MM.1S (cell line): Measurements from ENCODE around the gene TTLL11.

Experiments used
- DNase-seq: peaks from one replicate; pipeline ENCODE4 v3.0.0-alpha.2; 2015
- H2AFZ ChIP-seq: fragments of 300-600 bp; sonication (generic); 2 replicates; pipeline ENCODE4 v1.6.0; 2016; ENCODE audit warnings: antibody characterized with exemption, low read length
- H3F3A ChIP-seq: fragments of 300-600 bp; sonication (generic); 2 replicates; pipeline ENCODE4 v1.6.1; 2016; ENCODE audit warnings: mild to moderate bottlenecking, antibody characterized with exemption, low read length, moderate library complexity, mixed read lengths; ENCODE audit not compliant: insufficient read depth
- H3K27ac ChIP-seq: fragments of 300-600 bp; sonication (generic); 2 replicates; pipeline ENCODE4 v1.5.1; 2016; ENCODE audit warnings: mild to moderate bottlenecking, low read length
- H3K27me3 ChIP-seq: fragments of 300-600 bp; sonication (generic); replicated peaks from 2 replicates; pipeline ENCODE4 v1.6.0; 2016; ENCODE audit warnings: low read length; ENCODE audit not compliant: insufficient read depth
- H3K36me3 ChIP-seq: fragments of 300-600 bp; sonication (generic); replicated peaks from 2 replicates; pipeline ENCODE4 v1.6.1; 2016; ENCODE audit warnings: mild to moderate bottlenecking, low read length, mixed read lengths; ENCODE audit not compliant: insufficient read depth
- H3K4me1 ChIP-seq: fragments of 300-600 bp; sonication (generic); 2 replicates; pipeline ENCODE4 v1.6.1; 2016; ENCODE audit warnings: low read length, mixed read lengths
- H3K4me2 ChIP-seq: fragments of 300-600 bp; sonication (generic); 2 replicates; pipeline ENCODE4 v1.6.0; 2016; ENCODE audit warnings: low read depth, low read length
- H3K4me3 ChIP-seq: fragments of 300-600 bp; sonication (generic); 2 replicates; pipeline ENCODE4 v1.5.1; 2016; ENCODE audit warnings: low read length, mixed read lengths
- H3K79me2 ChIP-seq: fragments of 300-600 bp; sonication (generic); 2 replicates; pipeline ENCODE4 v1.6.1; 2016; ENCODE audit warnings: mixed run types, low read length, mixed read lengths
- H3K9ac ChIP-seq: fragments of 300-600 bp; sonication (generic); 2 replicates; pipeline ENCODE4 v1.6.1; 2016; ENCODE audit warnings: low read length, mixed read lengths
- H3K9me2 ChIP-seq: fragments of 300-600 bp; sonication (generic); replicated peaks from 2 replicates; pipeline ENCODE4 v1.6.1; 2016; ENCODE audit warnings: mild to moderate bottlenecking, low read length, mixed read lengths; ENCODE audit not compliant: insufficient read depth
- H3K9me3 ChIP-seq: fragments of 300-600 bp; sonication (generic); replicated peaks from 2 replicates; pipeline ENCODE4 v1.6.1; 2016; ENCODE audit warnings: mild to moderate bottlenecking, low read length, mixed read lengths; ENCODE audit not compliant: insufficient read depth
- H4K20me1 ChIP-seq: fragments of 300-600 bp; sonication (generic); 2 replicates; pipeline ENCODE4 v1.6.1; 2016; ENCODE audit warnings: mild to moderate bottlenecking, low read length, moderate library complexity, mixed read lengths; ENCODE audit not compliant: insufficient read depth
- EZH2 ChIP-seq: fragments of 300-600 bp; sonication (generic); optimal IDR thresholded peaks from 2 replicates; pipeline ENCODE3; 2017; ENCODE audit warnings: low read depth, mild to moderate bottlenecking, antibody characterized with exemption, low read length, mixed read lengths
- EZH2phosphoT487 ChIP-seq: fragments of 300-600 bp; sonication (generic); IDR thresholded peaks from 2 replicates; pipeline ENCODE4 v1.6.1; 2018; ENCODE audit warnings: antibody characterized with exemption, low read length
- TF ChIP-seq, protein P1 (sequence below): fragments of 300-600 bp; sonication (generic); IDR thresholded peaks from 2 replicates; pipeline ENCODE4 v1.5.1; 2016; ENCODE audit warnings: antibody characterized with exemption, low read length, mixed read lengths

TTLL11 gene

GRCh38 chr9:121910491-121911040 lies 182.5 kb downstream of the TTLL11 start:
- H3F3A ChIP-seq = no peaks in the 10 kb centered on the region
- DNase-seq = no peak
- no peaks in the 10 kb centered on the region for H3K27me3 ChIP-seq
- H3K4me3 ChIP-seq = no peak overlapping the region
- H3K9ac ChIP-seq = no peak overlapping the region
- no peaks in the 10 kb centered on the region for H3K36me3 ChIP-seq
- H4K20me1 ChIP-seq = no peaks in the 10 kb centered on the region
- H2AFZ ChIP-seq = no peak overlapping the region
- H3K4me2 ChIP-seq = no peak overlapping the region
- TF ChIP-seq, protein P1, sequence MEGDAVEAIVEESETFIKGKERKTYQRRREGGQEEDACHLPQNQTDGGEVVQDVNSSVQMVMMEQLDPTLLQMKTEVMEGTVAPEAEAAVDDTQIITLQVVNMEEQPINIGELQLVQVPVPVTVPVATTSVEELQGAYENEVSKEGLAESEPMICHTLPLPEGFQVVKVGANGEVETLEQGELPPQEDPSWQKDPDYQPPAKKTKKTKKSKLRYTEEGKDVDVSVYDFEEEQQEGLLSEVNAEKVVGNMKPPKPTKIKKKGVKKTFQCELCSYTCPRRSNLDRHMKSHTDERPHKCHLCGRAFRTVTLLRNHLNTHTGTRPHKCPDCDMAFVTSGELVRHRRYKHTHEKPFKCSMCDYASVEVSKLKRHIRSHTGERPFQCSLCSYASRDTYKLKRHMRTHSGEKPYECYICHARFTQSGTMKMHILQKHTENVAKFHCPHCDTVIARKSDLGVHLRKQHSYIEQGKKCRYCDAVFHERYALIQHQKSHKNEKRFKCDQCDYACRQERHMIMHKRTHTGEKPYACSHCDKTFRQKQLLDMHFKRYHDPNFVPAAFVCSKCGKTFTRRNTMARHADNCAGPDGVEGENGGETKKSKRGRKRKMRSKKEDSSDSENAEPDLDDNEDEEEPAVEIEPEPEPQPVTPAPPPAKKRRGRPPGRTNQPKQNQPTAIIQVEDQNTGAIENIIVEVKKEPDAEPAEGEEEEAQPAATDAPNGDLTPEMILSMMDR = no peak
- no peak for TF ChIP-seq EZH2
- TF ChIP-seq EZH2phosphoT487 = no peak
- H3K9me2 ChIP-seq = no peaks in the 10 kb centered on the region
- H3K4me1 ChIP-seq = no peaks in the 10 kb centered on the region
- no peak overlapping the region for H3K27ac ChIP-seq
- H3K9me3 ChIP-seq = no peaks in the 10 kb centered on the region
- H3K79me2 ChIP-seq = no peaks in the 10 kb centered on the region

- no peak for DNase-seq
- Histone ChIP-seq H3K4me2 (no peak overlapping the region), H3K4me3 (no peak overlapping the region), H3K79me2 (no peaks in the 10 kb centered on the region), H3K4me1 (no peaks in the 10 kb centered on the region), H3K27ac (no peak overlapping the region), H3K9me3 (no peaks in the 10 kb centered on the region), H3F3A (no peaks in the 10 kb centered on the region), H3K9ac (no peak overlapping the region), H3K9me2 (no peaks in the 10 kb centered on the region), H3K36me3 (no peaks in the 10 kb centered on the region), H2AFZ (no peak overlapping the region), H3K27me3 (no peaks in the 10 kb centered on the region), H4K20me1 (no peaks in the 10 kb centered on the region)
- TF ChIP-seq, protein P1 = no peak
- no peak for TF ChIP-seq EZH2phosphoT487
Measured at GRCh38 chr9:121909111-121909510, 184.0 kb downstream of the TTLL11 start.

- Histone ChIP-seq H4K20me1 (no peaks in the 10 kb centered on the region), H3K4me2 (no peak overlapping the region), H3K79me2 (no peaks in the 10 kb centered on the region), H3K4me1 (no peaks in the 10 kb centered on the region), H3F3A (no peaks in the 10 kb centered on the region), H3K9me2 (no peaks in the 10 kb centered on the region), H2AFZ (no peak overlapping the region), H3K27ac (no peak overlapping the region), H3K27me3 (no peaks in the 10 kb centered on the region), H3K9ac (no peak overlapping the region), H3K9me3 (no peaks in the 10 kb centered on the region), H3K36me3 (no peaks in the 10 kb centered on the region), H3K4me3 (no peak overlapping the region)
- DNase-seq = no peak
- TF ChIP-seq EZH2phosphoT487 (no peak), EZH2 (no peak)
- TF ChIP-seq, protein P1 = no peak
Measured at GRCh38 chr9:121906074-121906870, 186.8 kb downstream of the TTLL11 start.
